ENCODE measurements around the gene BRME1.

Gene BRME1

GRCh38 chr19:13905634-13906520 is at the start of gene BRME1, which contains the start of gene CC2D1A:
Gene BRME1 (minus strand): TSS chr19:13906117. CDS start chr19:13904892, 1,225 bp downstream.
Gene CC2D1A (plus strand): TSS chr19:13906201. CDS start chr19:13906442, 241 bp downstream.
- DNase-seq = peak; percentile 93

DNA sequence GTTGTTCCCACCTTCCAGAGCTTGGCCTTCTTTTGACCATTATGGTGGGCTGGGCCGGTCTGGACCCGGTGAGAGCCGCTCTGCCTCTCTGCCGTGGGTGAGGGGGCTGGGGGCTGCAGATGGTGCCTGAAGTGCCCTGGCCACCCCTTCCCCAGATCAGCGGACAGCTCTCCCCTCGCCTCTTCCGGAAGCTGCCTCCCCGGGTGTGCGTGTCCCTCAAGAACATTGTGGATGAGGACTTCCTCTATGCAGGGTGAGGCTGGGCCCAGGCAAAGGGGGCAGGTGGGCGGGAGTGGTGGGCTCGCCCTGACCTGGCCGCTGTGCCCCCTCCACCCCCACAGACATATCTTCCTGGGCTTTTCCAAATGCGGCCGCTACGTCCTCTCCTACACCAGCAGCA is 48.3 kb upstream of the BRME1 start:
- DNase-seq = no peak

GRCh38 chr19:13952931-13953531 is 47.1 kb upstream of the BRME1 start:
- DNase-seq = peak; percentile 30

DNA sequence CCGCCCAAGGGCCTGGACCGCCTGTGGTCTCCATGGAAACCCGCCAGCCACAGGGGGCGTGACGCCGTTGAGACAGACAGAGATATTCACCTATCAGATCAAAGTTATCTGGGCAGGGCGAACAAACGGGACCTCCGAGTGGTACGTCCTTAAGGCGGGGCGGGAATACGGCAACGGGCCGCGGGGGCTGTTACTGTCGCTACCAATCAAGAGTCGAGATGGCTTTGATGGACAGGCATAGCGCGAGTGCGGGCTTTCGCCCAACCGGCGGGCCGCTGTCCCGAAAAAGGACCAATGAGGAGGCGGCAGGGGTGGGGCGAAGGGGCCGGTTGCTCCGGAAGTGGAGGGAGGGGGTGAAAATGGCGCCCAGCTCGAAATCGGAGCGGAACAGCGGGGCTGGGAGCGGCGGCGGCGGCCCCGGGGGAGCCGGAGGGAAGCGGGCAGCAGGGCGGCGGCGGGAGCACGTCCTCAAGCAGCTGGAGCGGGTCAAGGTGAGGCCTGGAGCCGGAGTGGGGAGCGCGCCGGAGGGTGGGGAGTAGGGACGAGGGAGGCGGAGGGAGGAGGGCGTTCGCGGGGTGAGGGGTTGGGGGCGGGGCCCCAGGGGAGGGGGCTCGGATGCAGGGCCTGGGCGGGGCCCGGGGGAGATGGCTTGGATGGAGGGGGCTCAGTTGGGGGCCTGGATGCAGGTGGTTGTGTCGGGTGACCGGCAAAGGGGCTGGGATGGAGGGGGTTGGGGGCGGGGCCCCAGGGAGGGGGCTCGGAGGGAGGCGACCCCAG is 46.4 kb upstream of the BRME1 start, which contains the start of gene DCAF15:
Gene DCAF15, plus strand, starts transcription at position 356 of the 777 bp plus-strand sequence. Its CDS starts 4 bp downstream, at position 360.
- DNase-seq = peak; percentile 100

DNA sequence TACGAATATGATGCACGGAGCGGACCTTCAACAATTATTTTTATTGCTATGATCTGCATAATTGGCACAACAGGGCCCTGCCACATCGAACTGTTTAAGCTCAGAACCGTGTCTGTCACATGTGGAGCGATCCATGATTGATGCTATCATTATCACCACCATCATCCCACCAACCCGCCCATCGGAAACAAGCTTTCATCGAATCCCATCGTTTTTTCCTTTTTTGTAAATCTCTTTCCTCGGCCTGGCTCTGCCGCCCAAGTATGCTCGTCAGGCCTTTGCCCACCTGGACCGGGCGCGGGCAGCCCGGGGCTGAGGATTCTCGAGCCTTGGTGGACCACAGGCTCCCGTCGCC is 45.9 kb upstream of the BRME1 start:
- DNase-seq = no peak

- DNase-seq = no peak
These were observed 45.1 kb upstream of the BRME1 start for GRCh38 chr19:13951043-13951442.

GRCh38 chr19:13946414-13946813 is 40.5 kb upstream of the BRME1 start:
- no peak for DNase-seq

- DNase-seq = peak; percentile 39
These were observed 36.2 kb upstream of the BRME1 start for GRCh38 chr19:13942023-13942684.

GRCh38 chr19:13938301-13939064 is 32.6 kb upstream of the BRME1 start, which contains the start of gene PODNL1:
Gene PODNL1 (minus strand): TSS chr19:13938417. CDS start chr19:13938181, 236 bp downstream.
- no peak for DNase-seq

DNA sequence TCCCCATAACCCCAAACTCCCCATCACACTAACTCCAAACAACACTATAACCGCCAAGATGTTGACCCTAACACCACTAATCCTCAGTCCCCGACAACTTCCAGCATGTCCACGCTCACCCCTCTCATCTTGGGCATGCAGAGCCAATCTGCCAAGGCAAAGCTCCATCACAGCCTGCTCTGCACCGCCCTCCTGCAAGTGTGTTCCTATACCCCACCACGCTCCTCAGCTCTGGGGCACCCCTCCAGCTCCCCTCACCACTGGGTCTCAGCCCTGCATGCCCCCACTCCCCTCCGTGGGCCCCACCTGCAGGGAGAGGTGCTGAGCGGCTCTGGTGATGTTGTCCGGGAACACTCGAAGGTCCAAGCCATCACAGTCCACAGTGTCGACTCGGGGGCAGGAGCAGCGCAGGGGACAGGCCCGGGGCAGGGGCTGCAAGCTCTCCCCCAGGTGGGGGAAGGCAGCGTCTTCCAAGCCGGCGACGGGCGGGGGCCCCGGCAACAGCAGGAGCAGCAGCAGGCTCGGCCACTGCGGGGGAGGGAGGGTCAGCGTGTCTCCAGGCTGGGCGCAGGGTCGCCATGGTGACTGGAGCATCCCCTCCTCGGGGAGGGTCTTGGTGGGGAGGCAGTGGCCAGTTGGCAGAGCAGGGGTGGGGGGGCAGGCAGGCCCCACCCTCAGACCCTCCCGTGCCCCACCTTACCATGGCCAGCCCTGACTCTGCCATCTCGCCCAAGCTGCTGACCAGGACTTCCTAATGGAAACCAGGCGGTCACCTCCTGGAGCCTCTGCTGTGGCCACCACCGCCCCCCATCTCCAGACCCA is 31.8 kb upstream of the BRME1 start:
- no peak for DNase-seq

GRCh38 chr19:13935765-13936510 is 30.0 kb upstream of the BRME1 start:
- DNase-seq = peak; percentile 38

DNA sequence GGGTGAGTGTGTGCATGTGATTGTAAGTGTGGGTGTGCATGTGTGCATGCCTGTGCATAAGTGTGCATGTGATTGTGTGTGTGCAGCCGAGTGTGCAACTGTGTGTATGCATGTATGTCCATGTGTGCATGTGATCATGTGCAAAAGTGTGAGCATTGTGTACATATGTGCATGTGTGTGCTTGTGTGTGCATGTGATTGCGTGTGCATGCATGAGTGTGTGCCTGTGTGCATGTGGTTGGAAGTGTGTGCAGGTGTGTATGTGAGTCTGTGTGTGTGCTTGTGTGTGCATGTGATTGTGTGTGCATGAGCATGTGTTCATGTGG is 28.8 kb upstream of the BRME1 start:
- DNase-seq = no peak

- DNase-seq = no peak
These were observed 27.0 kb upstream of the BRME1 start for GRCh38 chr19:13932911-13933393.

GRCh38 chr19:13932149-13932637 is 26.3 kb upstream of the BRME1 start:
- no peak for DNase-seq

GRCh38 chr19:13931391-13932148 is 25.7 kb upstream of the BRME1 start:
- DNase-seq = no peak

- no peak for DNase-seq
These were observed 24.5 kb upstream of the BRME1 start for GRCh38 chr19:13930402-13930801.

DNA sequence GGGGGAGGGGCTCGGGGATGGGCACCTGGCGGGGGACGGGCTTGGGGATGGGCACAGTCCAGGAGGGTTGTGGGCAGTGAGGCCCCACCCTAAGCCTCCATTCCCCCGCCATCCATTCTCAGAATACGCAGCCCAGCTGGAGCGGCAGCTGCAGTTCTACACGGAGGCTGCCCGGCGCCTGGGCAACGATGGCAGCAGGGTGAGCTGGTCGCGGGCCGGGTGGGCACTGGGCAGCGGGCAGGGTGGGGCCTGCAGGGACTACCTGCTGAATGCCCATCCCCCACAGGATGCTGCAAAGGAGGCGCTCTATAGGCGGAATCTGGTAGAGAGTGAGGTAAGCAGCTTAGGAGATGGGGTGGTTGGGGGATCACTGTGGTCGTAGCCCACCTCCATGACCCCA is 24.0 kb upstream of the BRME1 start:
- DNase-seq = no peak

GRCh38 chr19:13929340-13929739 is 23.4 kb upstream of the BRME1 start:
- DNase-seq = no peak

- DNase-seq = peak; percentile 49
These were observed 20.8 kb upstream of the BRME1 start for GRCh38 chr19:13926715-13927114.

Data from MV-4-11 (cell line).